Renal cortex interstitium (tissue), 15 donors: ENCODE measurements around the gene SLC26A1. TPM values are rescaled to one million over a fixed set of nuclear protein-coding genes. Genes with fewer than 3 reads are reported as not detected.

Source experiments
- DNase-seq, 11 donors: peaks; one replicate each; pipeline ENCODE4 v3.0.0-alpha.2; 2013; ENCODE audit warnings: low read depth in 9 of 11, low spot score in 4 of 11; ENCODE audit errors: extremely low read depth in 1 of 11
- long read RNA-seq, 16 experiments: transcript quantifications; one replicate each; lab custom pipeline, GENCODE V29; 2026
- polyA plus RNA-seq, 3 donors: library from polyadenylated mRNA; unstranded; fragments of 120-200 nt; gene quantifications; one replicate each; pipeline ENCODE4 v1.2.1, GENCODE V29; 2013; ENCODE audit not compliant: insufficient read length in 3 of 3

Gene SLC26A1, protein sequence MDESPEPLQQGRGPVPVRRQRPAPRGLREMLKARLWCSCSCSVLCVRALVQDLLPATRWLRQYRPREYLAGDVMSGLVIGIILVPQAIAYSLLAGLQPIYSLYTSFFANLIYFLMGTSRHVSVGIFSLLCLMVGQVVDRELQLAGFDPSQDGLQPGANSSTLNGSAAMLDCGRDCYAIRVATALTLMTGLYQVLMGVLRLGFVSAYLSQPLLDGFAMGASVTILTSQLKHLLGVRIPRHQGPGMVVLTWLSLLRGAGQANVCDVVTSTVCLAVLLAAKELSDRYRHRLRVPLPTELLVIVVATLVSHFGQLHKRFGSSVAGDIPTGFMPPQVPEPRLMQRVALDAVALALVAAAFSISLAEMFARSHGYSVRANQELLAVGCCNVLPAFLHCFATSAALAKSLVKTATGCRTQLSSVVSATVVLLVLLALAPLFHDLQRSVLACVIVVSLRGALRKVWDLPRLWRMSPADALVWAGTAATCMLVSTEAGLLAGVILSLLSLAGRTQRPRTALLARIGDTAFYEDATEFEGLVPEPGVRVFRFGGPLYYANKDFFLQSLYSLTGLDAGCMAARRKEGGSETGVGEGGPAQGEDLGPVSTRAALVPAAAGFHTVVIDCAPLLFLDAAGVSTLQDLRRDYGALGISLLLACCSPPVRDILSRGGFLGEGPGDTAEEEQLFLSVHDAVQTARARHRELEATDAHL
- 10 to 100 TPM in 2 of 3 donors, 1 to 10 TPM in 1; 8.2 to 15.9 (median 14.0) TPM for polyA plus RNA-seq
- long read RNA-seq, donor 1, transcript SLC26A1-202 (3 exons, 3,109 nt) = major isoform, 5 of 5 reads
- long read RNA-seq, donor 1, partial matches to known transcripts = 0 of 5 reads
- long read RNA-seq, donor 1, other reads (novel, unspliced or antisense) = 0 of 5 reads
- long read RNA-seq, donor 2, partial matches to known transcripts = 7 of 7 reads
- long read RNA-seq, donor 2, other reads (novel, unspliced or antisense) = 0 of 7 reads
- long read RNA-seq, donor 3, partial matches to known transcripts = 0 of 4 reads
- long read RNA-seq, donor 3, other reads (novel, unspliced or antisense) = 0 of 4 reads
- long read RNA-seq, donor 4, partial matches to known transcripts = 6 of 16 reads
- long read RNA-seq, donor 4, other reads (novel, unspliced or antisense) = 6 of 16 reads
- long read RNA-seq, donor 5 = 0 reads
- long read RNA-seq, donor 6, partial matches to known transcripts = 13 of 17 reads
- long read RNA-seq, donor 6, other reads (novel, unspliced or antisense) = 0 of 17 reads
- long read RNA-seq, donor 7, partial matches to known transcripts = 0 of 2 reads
- long read RNA-seq, donor 7, other reads (novel, unspliced or antisense) = 0 of 2 reads
- long read RNA-seq, donor 8 = 0 reads
- long read RNA-seq, donor 9, partial matches to known transcripts = 0 of 2 reads
- long read RNA-seq, donor 9, other reads (novel, unspliced or antisense) = 0 of 2 reads
- long read RNA-seq, donor 10, partial matches to known transcripts = 0 of 4 reads
- long read RNA-seq, donor 10, other reads (novel, unspliced or antisense) = 0 of 4 reads
- long read RNA-seq, donor 11, transcript SLC26A1-202 (3 exons, 3,109 nt) = major isoform, 5 of 10 reads
- long read RNA-seq, donor 11, partial matches to known transcripts = 0 of 10 reads
- long read RNA-seq, donor 11, other reads (novel, unspliced or antisense) = 5 of 10 reads
- long read RNA-seq, donor 12 = 0 reads
- long read RNA-seq, donor 13 = 0 reads
- long read RNA-seq, donor 14 = 0 reads
- long read RNA-seq, donor 15, partial matches to known transcripts = 0 of 3 reads
- long read RNA-seq, donor 15, other reads (novel, unspliced or antisense) = 0 of 3 reads
- long read RNA-seq, donor 16, partial matches to known transcripts = 0 of 4 reads
- long read RNA-seq, donor 16, other reads (novel, unspliced or antisense) = 0 of 4 reads

DNA sequence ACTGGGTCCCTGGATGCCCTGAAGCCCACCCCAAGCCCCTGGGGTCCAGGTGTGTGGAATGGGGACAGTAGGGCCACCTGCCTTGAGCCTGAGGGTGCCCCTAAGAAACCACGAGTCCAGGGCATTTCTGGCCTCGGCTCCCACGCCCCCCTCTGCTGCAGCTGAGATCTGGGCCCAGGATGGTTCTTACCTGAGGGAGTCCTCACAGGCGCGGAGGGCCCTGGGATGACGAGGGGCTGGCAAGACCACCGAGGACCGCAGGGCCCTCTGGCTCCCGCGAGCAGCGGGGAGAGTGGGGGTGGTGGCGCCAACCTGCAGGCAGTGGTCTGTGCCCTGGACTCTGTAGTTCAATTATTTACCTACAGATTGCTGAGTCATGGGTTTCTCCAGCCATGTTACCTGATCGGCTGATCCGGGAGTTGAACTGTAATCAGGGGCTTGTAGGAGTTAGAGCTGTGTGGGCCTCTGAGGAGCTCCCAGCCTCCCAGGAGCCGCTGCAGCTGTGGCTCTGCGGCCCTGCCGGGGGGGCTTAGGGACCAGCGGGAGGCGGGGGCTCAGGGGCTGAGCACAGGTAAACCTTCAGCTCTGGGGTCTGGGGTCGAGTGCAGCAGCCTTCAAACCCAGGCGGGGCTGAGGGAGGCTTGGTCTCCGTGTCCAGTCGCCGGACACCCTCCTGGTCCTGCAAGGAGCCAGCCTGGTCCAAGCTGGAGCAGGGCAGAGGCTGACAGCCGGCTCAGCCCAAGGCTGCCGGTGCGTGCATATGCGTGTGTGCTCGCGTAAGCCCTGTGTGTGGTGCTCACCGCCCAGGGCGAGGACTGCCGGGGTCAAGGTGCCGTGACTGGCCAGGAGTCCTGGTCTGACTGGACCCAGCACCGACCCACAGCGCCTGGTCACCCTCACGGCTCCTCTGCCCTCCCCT lies at the start of gene SLC26A1:
TSS of gene SLC26A1 (minus strand) at position 294 of the 919 bp plus-strand sequence. CDS start 1,701 bp downstream, outside the sequence.
- no peak for DNase-seq

DNA sequence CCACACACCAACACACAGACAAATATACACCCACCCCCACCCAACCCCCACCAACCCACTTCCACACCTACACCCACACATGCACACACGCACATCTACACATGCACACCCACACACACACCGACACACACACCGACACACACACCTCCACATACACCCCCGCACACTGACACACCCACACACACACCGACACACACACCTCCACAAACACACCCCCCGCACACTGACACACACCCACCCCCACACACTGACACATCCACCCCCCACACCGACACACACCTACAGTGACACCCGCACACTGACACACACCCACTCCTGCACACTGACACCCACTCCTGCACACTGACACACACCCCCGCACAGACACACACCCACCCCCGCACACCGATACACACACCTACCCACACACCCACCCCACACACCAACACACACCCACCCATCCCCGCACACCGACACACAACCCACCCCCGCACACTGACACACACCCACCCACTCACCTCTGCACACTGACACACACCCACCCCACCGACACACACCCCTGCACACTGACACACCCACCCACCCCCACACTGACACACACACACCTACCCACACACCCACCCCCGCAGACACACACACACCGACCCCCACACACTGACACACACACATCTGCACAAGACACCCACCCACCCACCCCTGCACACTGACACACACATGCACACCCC lies 49.3 kb upstream of the SLC26A1 start:
- no peak for DNase-seq

DNA sequence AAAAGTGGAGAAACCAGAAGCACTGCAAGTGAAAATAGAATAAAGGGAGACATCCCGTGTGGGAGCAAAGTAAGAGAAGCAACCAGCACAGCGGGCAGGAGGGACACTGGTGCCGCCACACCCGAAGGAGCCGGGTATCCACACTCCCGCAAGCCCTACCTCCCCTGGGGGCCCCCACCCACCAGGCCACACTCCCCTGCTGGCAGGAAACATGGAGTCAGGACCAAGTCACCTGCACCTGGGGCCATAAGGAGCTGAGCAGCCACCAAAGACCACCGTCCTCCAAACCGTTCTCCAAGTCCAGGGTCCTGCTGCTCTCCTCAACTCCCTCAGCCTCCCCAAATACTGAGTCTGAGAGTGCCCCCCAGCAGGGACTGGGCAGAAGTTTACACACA lies 48.7 kb upstream of the SLC26A1 start:
- DNase-seq = no peak

DNA sequence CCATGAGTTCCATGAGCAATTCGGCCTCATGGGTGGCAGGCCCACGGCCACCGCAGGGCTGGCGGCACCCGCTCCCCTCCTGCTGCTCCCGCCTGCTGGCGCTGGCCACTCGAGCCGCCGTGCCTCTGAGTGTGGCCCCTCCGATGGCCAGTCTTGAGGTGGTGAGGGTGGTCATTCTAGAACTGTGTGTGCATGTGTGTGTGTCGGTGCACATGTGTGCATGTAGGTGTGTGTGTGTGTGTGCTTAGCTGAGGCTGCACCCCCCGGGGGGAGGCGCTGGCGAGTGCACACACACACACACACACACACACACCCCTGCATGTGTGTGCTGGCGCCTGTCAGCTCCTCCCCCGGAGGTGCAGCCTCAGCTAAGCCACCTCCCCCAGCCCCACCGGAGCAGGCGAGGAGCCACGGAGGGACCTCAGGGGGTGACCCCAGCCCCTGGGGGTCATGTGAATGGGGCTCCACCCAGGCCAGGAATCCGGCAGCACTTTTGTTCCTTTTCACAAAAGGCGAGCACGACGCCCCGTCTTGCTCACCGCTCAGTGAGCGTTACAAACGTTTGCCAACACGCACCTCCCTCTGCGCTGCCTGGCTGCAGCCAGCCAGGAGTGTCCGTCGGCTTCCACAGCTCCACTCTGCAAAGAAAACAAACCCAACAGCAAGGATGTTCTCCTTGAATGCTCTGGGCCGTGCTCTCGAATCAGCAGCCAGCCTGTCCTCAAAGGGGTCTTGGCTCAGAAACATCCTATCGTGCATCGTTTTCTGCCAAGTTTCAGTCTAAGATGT lies 48.1 kb upstream of the SLC26A1 start:
- peak in 1 of 11 donors; percentile 35 for DNase-seq

DNA sequence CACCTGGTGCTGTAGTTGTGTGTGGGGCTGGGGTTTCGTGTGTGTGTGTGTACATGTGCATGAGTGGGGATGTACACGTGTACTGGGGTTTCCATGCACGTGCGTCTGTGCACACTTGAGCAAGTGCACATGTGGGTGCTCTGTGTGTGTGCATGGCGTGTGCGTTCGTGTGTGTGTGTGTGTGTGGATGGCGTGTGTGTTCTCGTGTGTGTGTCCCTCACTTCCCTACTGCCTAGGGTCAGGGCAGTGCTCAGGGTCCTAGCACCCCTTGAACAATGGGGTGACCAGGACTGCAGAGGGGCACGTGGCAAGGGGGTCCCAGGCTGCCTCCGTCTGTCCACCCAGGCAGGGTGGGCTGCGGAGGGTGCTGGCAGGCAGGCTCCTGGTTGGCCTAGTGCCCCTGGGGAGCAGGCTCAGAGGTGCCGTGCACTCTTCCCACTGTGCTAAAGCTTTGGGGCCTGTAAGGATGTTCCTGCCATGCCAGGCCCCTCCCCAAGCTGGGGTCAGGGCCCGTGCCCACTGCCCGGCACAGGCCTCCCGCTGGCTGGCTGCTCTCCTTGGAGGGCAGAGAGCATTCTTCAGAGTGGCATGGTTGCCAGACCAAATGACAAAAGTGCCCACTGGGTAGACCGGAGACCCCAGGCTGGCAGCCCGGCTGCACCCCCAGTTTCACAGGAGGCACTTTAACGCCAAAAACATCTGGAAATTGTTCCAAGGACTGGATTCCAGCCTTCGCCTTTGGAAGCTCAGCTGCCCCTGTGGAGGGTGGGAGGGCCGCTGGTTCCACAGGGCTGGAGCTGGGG lies 47.3 kb upstream of the SLC26A1 start:
- DNase-seq = no peak

DNA sequence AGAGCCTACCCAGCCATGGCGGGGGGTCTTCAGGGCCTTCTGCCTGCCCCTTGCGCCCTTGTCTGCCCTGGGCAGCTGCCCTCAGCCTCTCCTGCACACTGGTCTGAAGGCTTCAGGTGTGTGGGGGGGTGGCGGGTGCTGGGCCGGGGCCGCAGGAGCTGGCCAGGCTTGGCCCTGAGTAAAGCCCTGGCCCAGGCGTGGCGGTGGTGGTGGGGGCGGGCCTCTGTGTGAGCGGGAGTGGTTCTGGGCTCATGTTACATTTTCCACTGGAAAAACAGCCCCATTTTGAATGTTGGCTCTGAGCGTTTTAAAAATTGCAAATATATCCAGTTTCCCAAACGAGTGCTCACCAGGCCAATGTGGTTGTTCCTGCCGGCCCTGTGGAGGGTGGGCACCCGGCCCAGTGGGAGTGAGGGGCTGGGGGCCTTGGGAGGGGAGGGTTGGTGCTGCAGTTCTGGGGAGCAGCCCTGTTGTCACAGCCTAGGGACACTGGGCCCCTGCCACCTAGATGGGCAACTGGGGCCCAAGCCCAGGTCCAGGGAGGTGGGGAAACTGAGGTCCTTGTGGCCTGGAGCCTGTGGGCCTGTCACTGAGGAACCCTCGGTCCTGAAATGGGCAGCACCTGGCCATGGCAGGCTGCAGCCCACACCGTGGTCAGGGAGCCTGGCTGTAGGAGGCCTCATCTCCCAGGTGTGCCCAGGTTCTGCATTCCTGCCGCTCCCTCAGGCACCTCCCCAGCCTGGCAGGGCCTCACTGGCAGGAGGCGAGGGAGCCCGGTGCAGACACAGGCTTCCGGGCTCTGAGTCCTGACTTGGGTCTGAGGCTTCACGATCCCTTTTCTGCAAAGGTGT lies 46.5 kb upstream of the SLC26A1 start:
- DNase-seq = no peak

DNA sequence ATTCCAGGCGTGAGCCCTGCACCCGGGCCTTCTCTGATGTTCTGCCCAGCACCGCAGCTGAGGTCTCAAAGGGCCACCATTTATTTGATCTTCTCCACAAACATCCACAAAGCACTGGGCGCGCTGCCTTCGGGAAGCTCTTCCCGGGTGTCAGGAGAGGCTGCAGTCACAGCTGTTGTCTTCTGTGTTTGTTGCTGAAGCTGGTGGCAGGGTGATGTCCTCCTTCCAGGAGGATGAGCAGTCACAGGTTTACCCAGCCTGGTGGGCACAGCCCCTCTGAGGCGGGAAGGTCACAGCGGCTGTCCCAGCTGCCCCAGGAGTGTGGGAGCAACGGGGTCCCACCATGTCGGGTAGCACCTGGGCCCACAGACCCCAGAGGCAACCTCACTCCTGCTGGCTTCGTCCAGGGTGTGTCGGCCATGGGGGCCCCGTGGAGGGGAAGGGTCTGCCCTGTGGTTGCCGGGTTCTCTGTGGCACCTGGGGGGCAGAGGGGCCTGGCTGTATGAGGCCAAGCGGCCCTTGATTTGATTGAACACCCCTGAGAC lies 45.8 kb upstream of the SLC26A1 start:
- DNase-seq = no peak

DNA sequence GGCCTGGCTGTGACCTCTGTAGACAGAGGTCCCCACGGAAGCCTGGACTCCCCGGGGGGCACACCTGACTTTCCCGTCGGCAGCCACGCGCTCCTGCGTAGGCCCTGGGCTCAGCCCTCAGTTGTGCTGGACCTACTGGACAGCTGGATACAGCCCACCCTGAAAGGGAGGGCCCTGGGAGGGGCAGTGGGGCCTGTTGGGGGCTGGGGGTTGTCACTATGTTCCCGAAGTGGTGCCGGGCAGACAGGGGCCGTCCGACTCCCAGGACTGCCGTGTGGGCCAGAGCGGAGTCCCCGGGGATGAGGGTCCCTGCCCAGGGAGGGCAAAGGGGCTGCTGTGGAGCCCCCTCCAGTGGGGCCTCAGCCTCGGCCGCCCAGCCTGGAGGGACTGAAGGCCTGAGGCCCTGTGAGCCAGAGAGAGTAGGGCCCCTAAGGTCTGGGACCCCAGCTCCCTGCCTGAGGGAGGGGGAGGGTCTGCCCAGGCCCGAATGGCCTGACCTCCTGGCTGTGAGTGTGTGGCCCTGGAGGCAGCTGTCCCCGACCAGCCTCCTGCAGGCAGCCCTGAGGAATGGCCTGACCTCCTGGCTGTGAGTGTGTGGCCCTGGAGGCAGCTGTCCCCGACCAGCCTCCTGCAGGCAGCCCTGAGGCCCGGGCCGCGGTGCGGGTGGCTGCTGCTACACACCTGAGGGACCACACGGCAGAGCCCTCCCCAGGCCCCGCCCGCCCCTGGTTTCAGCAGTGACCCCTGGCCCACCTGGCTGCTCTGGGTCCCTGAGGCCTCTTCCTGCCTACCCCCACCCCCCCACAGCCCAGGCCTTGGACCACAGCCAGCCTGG lies 44.0 kb upstream of the SLC26A1 start:
- DNase-seq = no peak

DNA sequence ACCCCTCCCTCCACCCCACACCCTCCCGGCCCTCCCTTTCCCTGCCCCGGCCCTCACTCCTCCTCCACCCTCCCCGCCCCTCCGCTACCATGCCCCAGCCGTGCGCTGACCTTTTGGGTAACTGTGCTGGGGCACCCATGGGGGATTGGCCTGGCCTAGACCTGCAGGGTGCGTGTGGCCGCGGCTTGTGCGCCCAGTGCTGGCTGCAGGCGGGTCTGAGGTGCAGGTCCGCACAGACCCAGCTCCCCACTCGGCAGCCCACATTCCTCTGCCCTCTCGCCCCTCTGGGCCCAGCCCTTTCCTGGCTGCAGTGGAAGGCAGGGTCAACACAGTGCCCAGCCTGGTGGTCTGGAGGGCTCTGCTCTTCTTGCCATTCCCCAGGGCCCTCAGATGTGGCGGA lies 42.9 kb upstream of the SLC26A1 start:
- no peak for DNase-seq

DNA sequence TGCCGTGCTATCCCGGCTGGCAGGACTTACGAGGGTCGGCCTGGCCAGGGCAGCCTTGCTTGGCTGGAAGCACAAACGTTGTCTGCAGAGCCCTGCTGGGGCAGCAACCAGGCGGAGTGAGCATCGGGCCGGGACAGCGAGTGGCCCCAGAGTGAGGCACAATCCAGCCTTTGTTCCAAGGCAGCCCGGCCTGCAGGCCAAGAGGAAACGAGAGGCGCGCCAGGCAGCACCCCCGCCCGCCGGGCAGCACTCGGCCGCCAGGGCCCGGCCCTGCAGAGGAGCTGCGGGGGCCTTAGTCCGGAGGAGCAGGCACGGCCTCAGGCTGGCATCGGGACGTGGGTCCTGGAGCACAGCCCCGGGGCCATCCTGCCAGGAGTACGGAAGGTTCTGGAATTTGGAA lies 42.3 kb upstream of the SLC26A1 start:
- DNase-seq = no peak

DNA sequence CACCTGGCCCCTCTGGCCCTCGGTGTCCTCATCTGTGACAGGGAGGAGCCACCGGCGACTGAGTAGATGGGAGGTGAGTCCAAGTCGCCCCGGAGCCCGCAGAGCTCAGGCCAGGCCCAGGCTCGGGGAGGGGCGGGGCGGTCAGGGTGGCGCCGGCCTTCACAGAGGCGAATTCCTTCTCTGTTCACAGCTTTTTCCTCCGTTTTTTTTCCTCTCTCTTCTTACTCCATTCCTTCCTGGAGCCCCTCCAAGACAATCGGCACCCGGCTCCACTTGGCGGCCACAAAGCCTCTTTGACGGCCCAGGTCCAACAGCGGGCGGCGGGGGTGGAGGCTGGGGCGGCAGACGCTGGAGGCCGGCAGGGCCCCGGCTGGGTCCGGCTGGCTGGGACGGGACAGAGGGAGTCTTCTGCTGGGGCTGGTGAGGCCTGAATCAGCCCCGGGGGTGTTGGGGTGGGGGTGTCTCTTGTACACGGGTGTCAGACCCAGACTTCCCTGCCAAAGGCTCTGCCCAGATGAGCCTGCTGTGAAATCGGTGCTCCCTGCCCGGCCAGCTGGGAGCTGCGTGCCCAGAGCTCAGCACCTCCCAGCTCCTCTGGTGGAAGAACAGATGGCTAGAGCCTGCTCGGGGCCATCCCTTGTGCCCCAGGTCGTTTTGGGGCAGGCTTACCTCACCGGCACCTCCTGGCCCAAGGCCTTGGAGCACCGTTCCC lies 40.8 kb upstream of the SLC26A1 start:
- no peak for DNase-seq

DNA sequence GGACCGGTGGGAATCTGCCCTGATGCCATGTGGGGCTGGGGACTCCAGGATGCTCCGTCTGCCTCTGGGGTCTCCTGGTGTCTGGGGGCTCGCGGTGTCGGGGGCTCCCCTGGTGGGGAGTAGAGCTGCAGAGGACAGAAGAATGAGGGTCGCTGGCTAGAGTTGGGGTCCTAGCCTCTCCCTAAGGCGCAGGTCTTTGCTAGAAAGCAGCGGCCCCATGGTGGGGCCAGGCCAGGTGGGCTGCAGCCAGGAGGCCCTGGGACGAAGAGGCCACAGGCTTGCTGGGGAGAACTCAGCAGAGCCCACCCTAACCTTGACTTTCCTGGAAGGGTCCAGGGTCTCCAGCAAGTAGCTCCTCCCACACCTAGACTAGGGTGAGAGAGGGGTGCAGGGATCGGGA lies 39.7 kb upstream of the SLC26A1 start:
- DNase-seq = no peak
